WI38 (cell line): Measurements from ENCODE around the gene SSH2.

Experiments used
- H3K4me3 ChIP-seq: 2 replicates; pipeline ENCODE4 v1.5.1; 2011; ENCODE audit warnings: low read depth, mild to moderate bottlenecking, control low read depth, low read length
- TF ChIP-seq, protein P1 (sequence below): IDR thresholded peaks from 2 replicates; pipeline ENCODE4 v1.5.1; 2012; ENCODE audit warnings: low read depth, mild to moderate bottlenecking, control low read depth, low read length

SSH2 gene

GRCh38 chr17:29595943-29596774 lies 333.9 kb downstream of the SSH2 start:
- TF ChIP-seq, protein P1, sequence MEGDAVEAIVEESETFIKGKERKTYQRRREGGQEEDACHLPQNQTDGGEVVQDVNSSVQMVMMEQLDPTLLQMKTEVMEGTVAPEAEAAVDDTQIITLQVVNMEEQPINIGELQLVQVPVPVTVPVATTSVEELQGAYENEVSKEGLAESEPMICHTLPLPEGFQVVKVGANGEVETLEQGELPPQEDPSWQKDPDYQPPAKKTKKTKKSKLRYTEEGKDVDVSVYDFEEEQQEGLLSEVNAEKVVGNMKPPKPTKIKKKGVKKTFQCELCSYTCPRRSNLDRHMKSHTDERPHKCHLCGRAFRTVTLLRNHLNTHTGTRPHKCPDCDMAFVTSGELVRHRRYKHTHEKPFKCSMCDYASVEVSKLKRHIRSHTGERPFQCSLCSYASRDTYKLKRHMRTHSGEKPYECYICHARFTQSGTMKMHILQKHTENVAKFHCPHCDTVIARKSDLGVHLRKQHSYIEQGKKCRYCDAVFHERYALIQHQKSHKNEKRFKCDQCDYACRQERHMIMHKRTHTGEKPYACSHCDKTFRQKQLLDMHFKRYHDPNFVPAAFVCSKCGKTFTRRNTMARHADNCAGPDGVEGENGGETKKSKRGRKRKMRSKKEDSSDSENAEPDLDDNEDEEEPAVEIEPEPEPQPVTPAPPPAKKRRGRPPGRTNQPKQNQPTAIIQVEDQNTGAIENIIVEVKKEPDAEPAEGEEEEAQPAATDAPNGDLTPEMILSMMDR: no peak
- no peak overlapping the region for H3K4me3 ChIP-seq

- TF ChIP-seq, protein P1: no peak
- H3K4me3 ChIP-seq: no peak overlapping the region
Measured at GRCh38 chr17:29595107-29595942, 334.7 kb downstream of the SSH2 start.

DNA sequence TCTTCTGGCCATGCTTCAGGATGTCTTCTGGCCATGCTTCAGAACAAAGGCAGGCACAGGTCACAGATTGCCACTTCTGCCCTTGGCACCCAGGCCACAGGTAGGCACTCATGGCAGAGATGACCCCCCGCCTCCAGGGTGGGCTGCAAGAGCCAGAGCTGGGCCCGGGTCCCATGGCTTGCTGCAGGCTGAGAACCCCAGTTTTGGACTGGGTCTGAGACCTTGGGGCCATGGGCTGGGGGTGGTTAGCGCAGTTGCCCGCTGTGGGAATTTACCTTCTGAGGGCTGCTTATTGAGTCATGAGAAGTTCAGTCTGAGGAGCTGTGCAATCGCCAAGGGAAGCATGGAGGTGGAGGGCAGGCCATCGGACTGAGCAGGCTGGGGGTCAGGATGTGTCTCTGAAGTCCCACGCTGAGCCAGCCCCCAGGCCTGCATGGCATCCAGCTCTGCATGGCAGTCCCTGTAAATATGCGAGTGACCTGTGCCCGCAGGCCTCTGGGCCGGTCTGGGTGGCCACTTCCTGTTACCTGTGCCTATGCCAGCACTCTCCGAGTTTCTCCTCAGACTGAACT lies 335.4 kb downstream of the SSH2 start:
- TF ChIP-seq, protein P1: no peak
- H3K4me3 ChIP-seq: peak overlapping the region; percentile 58; the same call in 1 of the 2 replicates

DNA sequence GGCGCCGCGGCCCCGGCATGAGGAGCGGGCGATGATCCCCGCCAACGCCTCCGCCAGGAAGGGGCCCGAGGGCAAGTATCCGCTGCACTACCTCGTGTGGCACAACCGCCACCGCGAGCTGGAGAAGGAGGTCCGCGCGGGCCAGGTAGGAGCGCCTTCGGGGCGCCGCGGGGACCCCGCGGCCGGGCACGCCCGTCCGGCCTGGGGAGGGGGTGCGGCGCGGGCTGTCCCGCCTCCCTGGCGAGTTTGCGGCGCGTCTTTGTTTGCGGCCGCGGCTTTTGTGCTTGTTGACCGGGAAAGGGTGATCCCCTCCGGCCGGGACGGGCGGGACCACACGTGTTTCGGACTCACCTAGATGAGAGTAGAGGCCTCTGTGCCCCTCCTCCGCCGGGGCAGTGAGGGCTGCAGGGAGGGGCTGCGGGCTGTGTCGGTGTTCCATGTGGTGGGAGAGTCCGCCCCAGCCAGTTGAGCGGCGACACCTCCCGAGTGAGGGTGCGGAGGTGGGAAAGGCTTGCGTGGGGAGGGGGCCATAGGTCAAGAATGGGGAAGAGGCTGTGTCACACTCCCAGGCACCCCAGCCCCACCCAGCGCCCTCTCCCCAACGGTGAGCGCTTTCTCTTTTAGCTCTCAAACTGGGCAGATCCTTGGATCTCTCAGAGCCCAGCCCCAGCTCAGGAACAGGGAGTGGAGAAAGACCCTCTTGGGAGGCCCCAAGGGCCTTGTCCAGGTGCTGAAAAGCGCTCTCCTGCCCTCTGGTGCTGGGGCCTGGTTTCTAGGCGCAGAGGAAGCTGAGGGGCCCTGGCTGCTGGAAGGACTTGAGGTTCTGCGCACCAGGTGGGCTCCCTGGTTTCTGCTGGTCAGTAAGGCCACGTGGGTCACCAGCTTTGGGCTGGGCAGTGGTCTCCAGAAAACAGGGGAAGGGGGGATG lies 336.2 kb downstream of the SSH2 start:
- TF ChIP-seq, protein P1: no peak
- peak overlapping the region; percentile 58 for H3K4me3 ChIP-seq

DNA sequence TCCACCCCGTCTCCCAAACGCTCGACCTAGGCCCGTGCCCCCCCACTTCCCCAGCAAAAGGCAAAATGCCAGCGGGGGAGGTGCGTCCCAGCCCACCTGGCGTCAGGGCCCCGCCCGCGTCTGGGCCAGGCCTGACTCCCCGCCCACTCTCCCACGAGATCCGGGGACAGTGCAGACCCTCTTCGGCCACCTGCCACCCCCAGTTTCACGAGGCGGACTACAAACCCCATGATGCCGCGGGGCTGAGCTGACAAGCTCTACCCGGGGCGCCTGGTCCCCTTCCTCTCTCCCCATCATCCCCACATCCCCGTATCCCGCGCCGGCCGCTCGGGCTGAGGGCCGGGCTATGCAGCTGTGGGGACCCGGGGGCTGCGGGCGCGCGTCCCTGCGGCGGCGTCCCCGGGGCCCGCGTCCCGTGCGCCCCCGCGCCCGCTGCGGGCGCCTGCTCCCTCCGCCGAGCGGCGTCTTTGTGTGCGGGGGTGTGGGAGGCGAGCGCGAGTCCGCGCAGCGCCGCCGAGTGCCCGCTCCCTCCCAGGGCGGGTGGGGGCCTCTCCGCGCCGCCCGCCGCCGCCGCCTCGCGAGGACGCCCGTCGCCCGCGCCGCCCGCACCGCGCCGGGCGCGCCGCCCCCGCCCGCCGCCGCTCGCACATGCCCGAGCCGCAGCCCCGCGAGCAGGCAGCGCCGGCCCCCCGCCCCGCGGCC lies 337.0 kb downstream of the SSH2 start, which contains the start of gene ANKRD13B:
TSS of gene ANKRD13B (plus strand) at position 283 of the 702 bp plus-strand sequence. CDS start 490 bp downstream, outside the sequence.
- H3K4me3 ChIP-seq: peak within 1 kb of the TSS; percentile 59
- TF ChIP-seq, protein P1: no peak
